ENCODE measurements around the gene ERBB4. TPM values are rescaled to one million over a fixed set of nuclear protein-coding genes. Genes with fewer than 3 reads are reported as not detected.

Gene ERBB4
- total and polyA plus RNA-seq, 2 of the 8 experiments (the other 6 are each of a cell fraction or from before 2014, with no cell fraction given): 0.34 to 1.3 TPM

DNA sequence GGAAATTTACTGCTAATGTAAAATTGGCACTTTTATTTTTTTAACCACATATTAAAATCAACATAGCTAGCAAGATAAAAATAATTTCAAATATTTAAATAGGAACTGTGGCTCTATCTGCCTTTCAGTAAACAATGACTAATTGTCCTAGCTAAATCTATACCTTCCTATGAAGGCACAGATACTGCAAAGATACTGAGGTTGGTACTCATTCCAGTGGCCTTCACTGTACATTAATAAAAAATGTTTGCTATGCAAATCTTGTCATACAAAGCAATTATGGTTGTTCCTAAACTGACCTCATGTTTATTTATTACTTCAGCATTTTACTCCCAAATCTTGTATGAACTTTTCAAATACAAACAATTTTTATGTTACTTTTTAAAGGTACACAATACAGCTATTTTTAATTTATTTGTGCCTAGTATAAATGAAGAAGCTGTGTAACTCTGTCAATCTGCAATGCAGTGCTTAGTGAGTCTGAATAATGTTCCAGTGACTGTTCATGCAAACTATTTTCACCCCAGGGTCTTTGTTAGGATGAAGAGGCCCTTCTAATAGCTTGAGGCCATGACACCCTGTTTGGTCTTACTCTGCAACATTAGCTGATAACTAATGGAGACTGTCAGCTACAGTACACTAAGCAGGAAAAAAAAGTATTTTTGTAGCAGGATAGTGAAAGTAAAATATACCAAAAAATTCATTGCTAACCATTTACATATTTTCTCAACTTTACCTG is 9.3 kb upstream of the ERBB4 start:
- no peak overlapping the region for H2BK5ac ChIP-seq (ENCODE audit: low read depth, low read length)
- POLR2A ChIA-PET (ENCODE audit: partially characterized antibody): no interaction called here
- H3K27me3 ChIP-seq (replicated peaks in 1 of 4; ENCODE audit: control insufficient read depth in 3 of 4, extremely low read depth in 1 of 4, insufficient read depth in 3 of 4, low read length in 3 of 4): no peaks in the 10 kb centered on the region
- no peak overlapping the region for H4K8ac ChIP-seq (ENCODE audit: extremely low read depth, insufficient read depth, low read length)
- H3K79me2 ChIP-seq (ENCODE audit: control insufficient read depth in 1 of 2, insufficient read depth in 2 of 2, low read length in 2 of 2): no peaks in the 10 kb centered on the region
- no peak overlapping the region for H3K23ac ChIP-seq (ENCODE audit: insufficient read length)
- CTCF ChIA-PET (ENCODE audit: partially characterized antibody): interaction anchor here (0.7 to 1.2 kb wide), 6 partner anchors 19 to 1461 kb away, joined by 3 to 4 read pairs (median 3); no protein-coding TSS in a partner anchor
- H3K14ac ChIP-seq (ENCODE audit: insufficient read length): no peak overlapping the region
- H4K20me1 ChIP-seq (replicated peaks in 1 of 2; ENCODE audit: control insufficient read depth in 1 of 2, insufficient read depth in 2 of 2, low read length in 2 of 2): no peaks in the 10 kb centered on the region
- no peaks in the 10 kb centered on the region for H3K36me3 ChIP-seq (ENCODE audit: control insufficient read depth in 2 of 4, insufficient read depth in 4 of 4, low read length in 3 of 4)
- no peaks in the 10 kb centered on the region for H3K9me3 ChIP-seq (ENCODE audit: insufficient read depth in 2 of 2, low read depth in 1 of 2, low read length in 1 of 2)
- no peak overlapping the region for H3K27ac ChIP-seq (ENCODE audit: low read depth, low read length)
- H3K4me1 ChIP-seq (replicated peaks in 1 of 4; ENCODE audit: control insufficient read depth in 3 of 4, insufficient read depth in 4 of 4, low read length in 3 of 4): no peaks in the 10 kb centered on the region
- no peak overlapping the region for H2BK15ac ChIP-seq (ENCODE audit: low read length)
- H3K56ac ChIP-seq (replicated peaks; ENCODE audit: insufficient read length, low read depth, low read length): no peak overlapping the region
- no peak overlapping the region for H4K5ac ChIP-seq (ENCODE audit: insufficient read length, low read depth, low read length)
- H2BK120ac ChIP-seq (replicated peaks; ENCODE audit: low read depth, low read length): no peak overlapping the region
- FAIRE-seq (no peak), DNase-seq (ENCODE audit: low read depth in 1 of 2, low spot score in 2 of 2) (no peak)
- H2BK20ac ChIP-seq (ENCODE audit: low read length): no peak overlapping the region
- no peak overlapping the region for H2AK5ac ChIP-seq (ENCODE audit: low read depth, low read length)
- H3K9ac ChIP-seq (replicated peaks in 1 of 4; ENCODE audit: extremely low read depth in 1 of 4, low read depth in 3 of 4, low read length in 3 of 4): no peak overlapping the region
- H3K23me2 ChIP-seq (ENCODE audit: low read depth, low read length): no peaks in the 10 kb centered on the region
- no peak overlapping the region for H3K18ac ChIP-seq (ENCODE audit: extremely low read depth, low read length)
- no peak overlapping the region for H4K91ac ChIP-seq (replicated peaks; ENCODE audit: insufficient read length, low read length)
- no peak overlapping the region for H3K4me3 ChIP-seq (ENCODE audit: extremely low read depth in 1 of 4, insufficient read depth in 2 of 4, low read depth in 3 of 4, low read length in 4 of 4)
- no peak overlapping the region for H3K4me2 ChIP-seq (ENCODE audit: insufficient read depth in 1 of 2, low read depth in 2 of 2, low read length in 2 of 2)
- no peak overlapping the region for H2AFZ ChIP-seq (ENCODE audit: low read length)
- no peak overlapping the region for H2BK12ac ChIP-seq (ENCODE audit: low read depth, low read length)
- no peaks in the 10 kb centered on the region for H3K79me1 ChIP-seq (ENCODE audit: low read depth, low read length)
- no peak overlapping the region for H3K4ac ChIP-seq (replicated peaks; ENCODE audit: insufficient read length, low read depth, low read length)
- no peak for TF ChIP-seq KDM5A (IDR thresholded peaks at IDR 0.05; ENCODE audit: low read length)
- no peak for TF ChIP-seq JUN (IDR thresholded peaks at IDR 0.05; ENCODE audit: low read depth, low read length)
- TF ChIP-seq TBP (IDR thresholded peaks at IDR 0.05; ENCODE audit: low read depth, low read length): no peak
- TF ChIP-seq PHF8 (conservative IDR thresholded peaks at IDR 0.05; ENCODE audit: low read depth, low read length): no peak
- TF ChIP-seq SRF (IDR thresholded peaks at IDR 0.05; ENCODE audit: low read depth, low read length): no peak
- TF ChIP-seq EZH2 (IDR thresholded peaks at IDR 0.05; ENCODE audit: low read depth, low read length, severe bottlenecking): no peak
- TF ChIP-seq MAFK (IDR thresholded peaks at IDR 0.05; ENCODE audit: low read depth, low read length): no peak
- no peak for TF ChIP-seq CHD1 (IDR thresholded peaks at IDR 0.05; ENCODE audit: low read depth, low read length)
- no peak for TF ChIP-seq ASH2L (IDR thresholded peaks at IDR 0.05; ENCODE audit: low read length)
- TF ChIP-seq RBBP5 (IDR thresholded peaks at IDR 0.05; ENCODE audit: borderline replicate concordance, low read depth, low read length): no peak
- TF ChIP-seq BCL11A (IDR thresholded peaks at IDR 0.05; ENCODE audit: low read depth in 2 of 2, low read length in 2 of 2): no peak
- TF ChIP-seq SIX5 (IDR thresholded peaks at IDR 0.05; ENCODE audit: low read depth, low read length): no peak
- TF ChIP-seq SP2 (IDR thresholded peaks at IDR 0.05; ENCODE audit: low read length): no peak
- TF ChIP-seq SIRT6 (IDR thresholded peaks at IDR 0.05; ENCODE audit: low read length): no peak
- TF ChIP-seq CHD2 (IDR thresholded peaks at IDR 0.05; ENCODE audit: low read length): no peak
- TF ChIP-seq YY1 (IDR thresholded peaks at IDR 0.05; ENCODE audit: low read depth, low read length): no peak
